A549 (cell line): ENCODE measurements around the gene LANCL2. TPM values are rescaled to one million over a fixed set of nuclear protein-coding genes. Genes with fewer than 3 reads are reported as not detected.

Source experiments
- ATAC-seq, 2 experiments: fragments of 200-7000 bp in 1 of 2; fragments of >200 bp in 1 of 2; cut with Nextera tagmentation in 1 of 2; cut with Tn5 transposase in 1 of 2; 3 replicates each; pipeline versions ENCODE4 v1.8.0 to v1.9.1; 2018 to 2020; ENCODE audit warnings: mild to moderate bottlenecking in 1 of 2, moderate library complexity in 1 of 2
- CTCF ChIA-PET: fragments of 300-600 bp; sonication (Branson Sonifier 250); formaldehyde crosslinking; extraction: SDS; loops from one replicate; lab custom pipeline; 2021; ENCODE audit warnings: antibody characterized with exemption, inconsistent platforms; lab: Yijun Ruan, JAX
- POLR2A ChIA-PET: fragments of 350-600 bp; formaldehyde crosslinking; extraction: SDS; loops from one replicate; lab custom pipeline; 2021; ENCODE audit warnings: antibody characterized with exemption, inconsistent platforms; lab: Yijun Ruan, JAX
- DNase-seq, 2 experiments: peaks; one replicate each; pipeline versions ENCODE4 v3.0.0 to v3.0.0-alpha.2; 2011 to 2016; ENCODE audit warnings: low read depth in 1 of 2, low spot score in 1 of 2
- FAIRE-seq: peaks from 2 replicates; lab custom pipeline; 2011; peaks lifted over from hg19 to GRCh38; lab: Jason Lieb, UNC
- H3K27ac ChIP-seq, 2 experiments: fragments of >200 bp; sonication (Bioruptor Twin); formaldehyde crosslinking; 3 replicates each; pipeline ENCODE4 v1.5.1; 2016 to 2017
- H3K4me1 ChIP-seq: fragments of >200 bp; sonication (Bioruptor Twin); formaldehyde crosslinking; 3 replicates; pipeline ENCODE4 v1.6.1; 2016
- H3K4me2 ChIP-seq: fragments of >200 bp; sonication (Bioruptor Twin); formaldehyde crosslinking; 3 replicates; pipeline ENCODE4 v1.6.1; 2016
- H3K4me3 ChIP-seq: fragments of >200 bp; sonication (Bioruptor Twin); formaldehyde crosslinking; 3 replicates; pipeline ENCODE4 v1.5.1; 2016
- H3K9me3 ChIP-seq: fragments of >200 bp; sonication (Bioruptor Twin); formaldehyde crosslinking; 3 replicates; pipeline ENCODE4 v1.6.1; 2016
- ATOH8 ChIP-seq: fragments of 250-450 bp; sonication (Bioruptor Pico); IDR thresholded peaks from 2 replicates; pipeline ENCODE4 v1.5.0; 2020; ENCODE audit warnings: low read depth, mild to moderate bottlenecking, moderate library complexity
- BHLHE40 ChIP-seq: IDR thresholded peaks from 2 replicates; pipeline ENCODE4 v1.6.1; 2012; ENCODE audit warnings: low read depth, low read length, inconsistent platforms
- CEBPB ChIP-seq, 2 experiments: fragments of >200 bp in 1 of 2; sonication (Bioruptor Twin) in 1 of 2; formaldehyde crosslinking in 1 of 2; IDR thresholded peaks; 2 replicates each; pipeline ENCODE4 v1.6.1; 2012 to 2016
- CHD4 ChIP-seq: fragments of 200-600 bp; sonication (generic); IDR thresholded peaks from 2 replicates; pipeline ENCODE4 v1.6.1; 2016; ENCODE audit warnings: antibody characterized with exemption, mild to moderate bottlenecking, borderline replicate concordance
- ESRRA ChIP-seq: fragments of 150-350 bp; IDR thresholded peaks from 2 replicates; pipeline ENCODE4 v1.6.1; 2014; ENCODE audit warnings: mild to moderate bottlenecking, low read length, borderline replicate concordance
- FOSB ChIP-seq: fragments of 250-450 bp; sonication (Bioruptor Pico); IDR thresholded peaks from 2 replicates; pipeline ENCODE4 v1.5.0; 2020; ENCODE audit warnings: mild to moderate bottlenecking, moderate library complexity
- FOSL2 ChIP-seq, 2 experiments: fragments of 450-650 bp in 1 of 2; fragments of >200 bp in 1 of 2; sonication (Bioruptor Twin) in 1 of 2; formaldehyde crosslinking; IDR thresholded peaks; 2 replicates each; pipeline versions ENCODE4 v1.5.0 to v1.6.1; 2016 to 2020; ENCODE audit warnings: mild to moderate bottlenecking in 1 of 2, moderate library complexity in 1 of 2
- HDAC2 ChIP-seq: fragments of 200-600 bp; sonication (generic); IDR thresholded peaks from 2 replicates; pipeline ENCODE4 v1.6.1; 2016
- HMGXB4 ChIP-seq: fragments of 250-450 bp; sonication (Bioruptor Pico); IDR thresholded peaks from 2 replicates; pipeline ENCODE4 v1.5.0; 2021; ENCODE audit warnings: mild to moderate bottlenecking, moderate library complexity, borderline replicate concordance
- HOXB5 ChIP-seq: fragments of 250-450 bp; sonication (Bioruptor Pico); IDR thresholded peaks from 2 replicates; pipeline ENCODE4 v1.5.0; 2020; ENCODE audit warnings: mild to moderate bottlenecking, moderate library complexity
- MYC ChIP-seq: IDR thresholded peaks from 2 replicates; pipeline ENCODE4 v1.6.1; 2012; ENCODE audit warnings: mild to moderate bottlenecking, inconsistent platforms, low read length, improper control_type of control experiment, borderline replicate concordance
- NPAS2 ChIP-seq: fragments of 250-450 bp; sonication (Bioruptor Pico); IDR thresholded peaks from 2 replicates; pipeline ENCODE4 v1.8.0; 2022; ENCODE audit warnings: mild to moderate bottlenecking, moderate library complexity, borderline replicate concordance
- NR3C1 ChIP-seq: fragments of >200 bp; sonication (Bioruptor Twin); formaldehyde crosslinking; IDR thresholded peaks from 3 replicates; pipeline ENCODE4 v1.6.1; 2017
- PBX3 ChIP-seq: IDR thresholded peaks from 2 replicates; pipeline ENCODE4 v1.6.1; 2012
- POLR2A ChIP-seq: IDR thresholded peaks from 2 replicates; pipeline ENCODE4 v1.6.1; 2012; ENCODE audit warnings: mild to moderate bottlenecking, low read length
- POLR2AphosphoS2 ChIP-seq: conservative IDR thresholded peaks from 2 replicates; pipeline ENCODE4 v1.6.1; 2012; ENCODE audit warnings: low read length, improper control_type of control experiment, inconsistent platforms
- RFX5 ChIP-seq: fragments of 450-650 bp; IDR thresholded peaks from 2 replicates; pipeline ENCODE4 v1.7.1; 2014; ENCODE audit warnings: antibody characterized with exemption, mild to moderate bottlenecking, moderate library complexity
- RNF2 ChIP-seq: fragments of 200-600 bp; sonication (generic); IDR thresholded peaks from 2 replicates; pipeline ENCODE4 v1.6.1; 2016; ENCODE audit warnings: low read depth, mild to moderate bottlenecking, antibody characterized with exemption, moderate library complexity, borderline replicate concordance
- TP53 ChIP-seq: fragments of 250-450 bp; sonication (Bioruptor Pico); IDR thresholded peaks from 2 replicates; pipeline ENCODE4 v1.5.0; 2021; ENCODE audit warnings: mild to moderate bottlenecking, moderate library complexity
- USF2 ChIP-seq: fragments of 450-650 bp; IDR thresholded peaks from 2 replicates; pipeline ENCODE4 v1.6.1; 2014; ENCODE audit warnings: antibody characterized with exemption
- ZFP36 ChIP-seq: fragments of 450-650 bp; IDR thresholded peaks from 2 replicates; pipeline ENCODE4 v1.6.1; 2014; ENCODE audit warnings: borderline replicate concordance; ENCODE audit not compliant: partially characterized antibody
- WGBS: methylation state at CpG from one replicate; pipeline ENCODE4 v1.1.6; 2017; ENCODE audit errors: missing lambda C conversion rate; 5-methylcytosine and 5-hydroxymethylcytosine counted together
- polyA plus RNA-seq, 4 experiments: library from polyadenylated mRNA; depleted of rRNA in 3 of 4; stranded (reverse); fragments of >200 nt; fragmentation: RNase III in 1 of 4; extraction: RNeasy Plus Mini Kit Qiagen cat#74134 plus additional on column Dnase treatment in 1 of 4; gene quantifications; 2 replicates in 3 of 4; 3 replicates in 1 of 4; pipeline ENCODE4 v1.2.3, GENCODE V29; 2011 to 2017

The LANCL2 gene
- polyA plus RNA-seq, 2 of the 4 experiments (the other 2 are of a cell fraction): 8.0 to 12.4 TPM

- 52% methylated on average over 4 of the region's 4 CpGs for WGBS
- TF ChIP-seq FOSL2 (IDR thresholded peaks at IDR 0.05) (no peak), FOSL2 (CRISPR knock-in tag; IDR thresholded peaks at IDR 0.05) (no peak), TP53 (no peak), ESRRA (no peak), USF2 (no peak), PBX3 (no peak), CHD4 (no peak), ZFP36 (no peak), HDAC2 (no peak), NPAS2 (no peak)
- CTCF ChIA-PET: interaction anchor here (1.1 to 1.5 kb wide), 2 partner anchors 34 to 35 kb away, joined by 3 to 4 read pairs; no protein-coding TSS in a partner anchor
- Histone ChIP-seq H3K4me3 (no peak overlapping the region), H3K4me1 (no peaks in the 10 kb centered on the region), H3K4me2 (no peak overlapping the region), H3K9me3 (peaks cover 13% of the 10 kb centered on the region), H3K27ac (no peak overlapping the region)
- ATAC-seq (no peak), FAIRE-seq (no peak), DNase-seq (no peak)
- POLR2A ChIA-PET: interaction anchor here (1.5 kb wide), 1 partner anchor 17 kb away, joined by 4 read pairs; no protein-coding TSS in a partner anchor
Measured at GRCh38 chr7:55382251-55382650, 17.1 kb downstream of the LANCL2 start.

GRCh38 chr7:55386541-55386940, 21.4 kb downstream of the LANCL2 start:
- Histone ChIP-seq H3K27ac (no peak overlapping the region), H3K4me2 (no peak overlapping the region), H3K4me1 (no peaks in the 10 kb centered on the region), H3K9me3 (peaks cover 31% of the 10 kb centered on the region), H3K4me3 (no peak overlapping the region)
- 95% methylated on average over 4 of the region's 4 CpGs for WGBS
- no peak for FAIRE-seq
- TF ChIP-seq POLR2AphosphoS2 (no peak), POLR2A (no peak), CEBPB (IDR thresholded peaks at IDR 0.05) (no peak), FOSB (CRISPR knock-in tag) (no peak), FOSL2 (IDR thresholded peaks at IDR 0.05) (no peak), FOSL2 (CRISPR knock-in tag; IDR thresholded peaks at IDR 0.05) (no peak)
- no peak for DNase-seq
- ChIA-PET CTCF (no interaction called here), POLR2A (no interaction called here)
- ATAC-seq: no peak

GRCh38 chr7:55387062-55387965, 22.2 kb downstream of the LANCL2 start:
- no peaks in the 10 kb centered on the region for H3K4me1 ChIP-seq
- TF ChIP-seq ZFP36 (peak; percentile 93), BHLHE40 (no peak)
- TF ChIP-seq, all 56 proteins: peak for 1
- CTCF ChIA-PET: interaction anchor here (0.6 to 1.3 kb wide), 3 partner anchors 9 to 649 kb away, joined by 3 read pairs; no protein-coding TSS in a partner anchor
- DNase-seq (peak in 1 of 2 experiments; percentile 44), ATAC-seq (no peak), FAIRE-seq (no peak)
- 32% methylated on average over 7 of the region's 7 CpGs for WGBS
- no peak overlapping the region for H3K4me2 ChIP-seq
- H3K4me3 ChIP-seq: no peak overlapping the region
- H3K9me3 ChIP-seq: peaks cover 31% of the 10 kb centered on the region
- POLR2A ChIA-PET: no interaction called here
- H3K27ac ChIP-seq: no peak overlapping the region

GRCh38 chr7:55396233-55396785, 31.2 kb downstream of the LANCL2 start:
- Histone ChIP-seq H3K4me2 (no peak overlapping the region), H3K9me3 (no peaks in the 10 kb centered on the region), H3K4me1 (no peaks in the 10 kb centered on the region), H3K27ac (no peak overlapping the region), H3K4me3 (no peak overlapping the region)
- FAIRE-seq (no peak), ATAC-seq (peak in 1 of 2 experiments; percentile 43; a peak in 1 of 6 replicates), DNase-seq (no peak)
- ChIA-PET POLR2A (no interaction called here), CTCF (interaction anchor here (1.1 to 1.7 kb wide), 3 partner anchors 8 to 24 kb away, joined by 3 to 7 read pairs (median 3); no protein-coding TSS in a partner anchor)
- 91% methylated on average over 11 of the region's 11 CpGs for whole genome bisulfite sequencing
- TF ChIP-seq MYC (no peak), HMGXB4 (CRISPR knock-in tag) (no peak), CEBPB (IDR thresholded peaks at IDR 0.05) (no peak), NR3C1 (no peak), RNF2 (no peak), HOXB5 (CRISPR knock-in tag) (no peak), RFX5 (no peak), ATOH8 (CRISPR knock-in tag) (no peak)
